ENCODE data around the gene CRTC1.

CRTC1 gene

DNA sequence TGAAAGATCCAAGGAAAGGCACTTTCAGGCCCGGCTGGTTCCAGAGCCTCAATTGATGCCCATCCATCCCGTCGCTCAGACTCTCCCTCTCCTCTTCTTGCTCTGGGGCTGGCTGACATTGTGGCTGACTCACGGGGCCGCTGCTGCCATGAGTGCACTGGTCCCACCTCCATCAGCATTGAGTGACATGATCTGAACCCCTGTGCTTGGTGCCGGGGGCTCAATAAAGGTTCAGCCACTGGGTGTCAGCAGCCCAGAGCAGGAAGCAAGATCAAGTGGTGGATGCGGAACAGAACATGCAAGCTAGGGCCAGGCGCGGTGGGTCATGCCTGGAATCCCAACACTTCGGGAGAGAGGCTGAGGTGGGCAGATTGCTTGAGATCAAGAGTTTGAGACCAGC lies 68.1 kb downstream of the CRTC1 start:
- H3K79me2 ChIP-seq (ENCODE audit: insufficient read depth, low read length), result no peaks in the 10 kb centered on the region
- no peak for DNase-seq
- no peaks in the 10 kb centered on the region for H4K20me1 ChIP-seq (ENCODE audit: insufficient read depth, low read length)
- H3K4me1 ChIP-seq (ENCODE audit: insufficient read depth, low read length), result no peaks in the 10 kb centered on the region
- no peaks in the 10 kb centered on the region; the same call in 1 of the 2 replicates for H3K36me3 ChIP-seq (ENCODE audit: insufficient read depth, low read length)
- H3K9ac ChIP-seq (ENCODE audit: low read depth, low read length), result no peak overlapping the region
- TF ChIP-seq, protein P1, sequence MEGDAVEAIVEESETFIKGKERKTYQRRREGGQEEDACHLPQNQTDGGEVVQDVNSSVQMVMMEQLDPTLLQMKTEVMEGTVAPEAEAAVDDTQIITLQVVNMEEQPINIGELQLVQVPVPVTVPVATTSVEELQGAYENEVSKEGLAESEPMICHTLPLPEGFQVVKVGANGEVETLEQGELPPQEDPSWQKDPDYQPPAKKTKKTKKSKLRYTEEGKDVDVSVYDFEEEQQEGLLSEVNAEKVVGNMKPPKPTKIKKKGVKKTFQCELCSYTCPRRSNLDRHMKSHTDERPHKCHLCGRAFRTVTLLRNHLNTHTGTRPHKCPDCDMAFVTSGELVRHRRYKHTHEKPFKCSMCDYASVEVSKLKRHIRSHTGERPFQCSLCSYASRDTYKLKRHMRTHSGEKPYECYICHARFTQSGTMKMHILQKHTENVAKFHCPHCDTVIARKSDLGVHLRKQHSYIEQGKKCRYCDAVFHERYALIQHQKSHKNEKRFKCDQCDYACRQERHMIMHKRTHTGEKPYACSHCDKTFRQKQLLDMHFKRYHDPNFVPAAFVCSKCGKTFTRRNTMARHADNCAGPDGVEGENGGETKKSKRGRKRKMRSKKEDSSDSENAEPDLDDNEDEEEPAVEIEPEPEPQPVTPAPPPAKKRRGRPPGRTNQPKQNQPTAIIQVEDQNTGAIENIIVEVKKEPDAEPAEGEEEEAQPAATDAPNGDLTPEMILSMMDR (IDR thresholded peaks at IDR 0.05; ENCODE audit: borderline replicate concordance, extremely low read depth, low read length, poor library complexity, severe bottlenecking), result no peak
- TF ChIP-seq EZH2 (IDR thresholded peaks at IDR 0.05; ENCODE audit: borderline replicate concordance, low read depth, low read length, severe bottlenecking), result no peak
- no peak for ATAC-seq (ENCODE audit: insufficient read depth, low read depth)
- no peak overlapping the region for H3K27ac ChIP-seq (ENCODE audit: low read length)
- no peaks in the 10 kb centered on the region for H3K27me3 ChIP-seq (ENCODE audit: insufficient read depth, low read length, poor library complexity)
- no peak overlapping the region for H2AFZ ChIP-seq (ENCODE audit: low read depth, low read length)
- no peaks in the 10 kb centered on the region for H3K9me3 ChIP-seq (ENCODE audit: insufficient read depth, low read length, severe bottlenecking)
- H3K4me3 ChIP-seq (ENCODE audit: low read depth in 1 of 2, low read length in 2 of 2), result no peak overlapping the region
- H3K4me2 ChIP-seq (ENCODE audit: insufficient read depth, low read length), result no peak overlapping the region

DNA sequence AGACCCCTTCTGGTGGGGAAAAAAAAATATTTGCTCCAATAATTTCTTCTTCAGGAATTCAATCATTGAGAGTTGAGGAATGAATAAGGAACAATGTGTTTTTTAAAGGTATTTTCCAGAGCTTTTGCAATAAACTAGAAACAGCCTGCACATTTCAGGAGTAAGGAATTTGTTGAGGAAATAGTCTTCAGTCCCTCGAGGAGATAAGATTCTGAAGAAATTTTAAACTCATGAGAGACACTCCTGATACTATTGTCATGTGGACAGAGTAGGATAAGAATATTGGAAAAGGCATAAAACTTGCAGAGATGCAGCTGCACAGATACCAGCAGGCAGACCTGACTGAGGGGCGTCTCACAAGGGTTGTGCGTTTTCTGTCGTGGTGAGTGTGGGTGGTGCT lies 71.0 kb downstream of the CRTC1 start:
- no peaks in the 10 kb centered on the region for H4K20me1 ChIP-seq (ENCODE audit: insufficient read depth, low read length)
- ATAC-seq (ENCODE audit: insufficient read depth, low read depth), result no peak
- no peak overlapping the region for H3K9ac ChIP-seq (ENCODE audit: low read depth, low read length)
- H3K27me3 ChIP-seq (ENCODE audit: insufficient read depth, low read length, poor library complexity), result no peaks in the 10 kb centered on the region
- DNase-seq, result no peak
- H3K4me1 ChIP-seq (ENCODE audit: insufficient read depth, low read length), result no peaks in the 10 kb centered on the region
- H3K79me2 ChIP-seq (ENCODE audit: insufficient read depth, low read length), result no peaks in the 10 kb centered on the region
- no peak overlapping the region for H3K4me2 ChIP-seq (ENCODE audit: insufficient read depth, low read length)
- no peak overlapping the region for H3K4me3 ChIP-seq (ENCODE audit: low read depth in 1 of 2, low read length in 2 of 2)
- no peaks in the 10 kb centered on the region for H3K9me3 ChIP-seq (ENCODE audit: insufficient read depth, low read length, severe bottlenecking)
- TF ChIP-seq, protein P1 (IDR thresholded peaks at IDR 0.05; ENCODE audit: borderline replicate concordance, extremely low read depth, low read length, poor library complexity, severe bottlenecking), result no peak
- no peak for TF ChIP-seq EZH2 (IDR thresholded peaks at IDR 0.05; ENCODE audit: borderline replicate concordance, low read depth, low read length, severe bottlenecking)
- H3K27ac ChIP-seq (ENCODE audit: low read length), result no peak overlapping the region
- no peaks in the 10 kb centered on the region; the same call in 1 of the 2 replicates for H3K36me3 ChIP-seq (ENCODE audit: insufficient read depth, low read length)
- H2AFZ ChIP-seq (ENCODE audit: low read depth, low read length), result no peak overlapping the region

DNA sequence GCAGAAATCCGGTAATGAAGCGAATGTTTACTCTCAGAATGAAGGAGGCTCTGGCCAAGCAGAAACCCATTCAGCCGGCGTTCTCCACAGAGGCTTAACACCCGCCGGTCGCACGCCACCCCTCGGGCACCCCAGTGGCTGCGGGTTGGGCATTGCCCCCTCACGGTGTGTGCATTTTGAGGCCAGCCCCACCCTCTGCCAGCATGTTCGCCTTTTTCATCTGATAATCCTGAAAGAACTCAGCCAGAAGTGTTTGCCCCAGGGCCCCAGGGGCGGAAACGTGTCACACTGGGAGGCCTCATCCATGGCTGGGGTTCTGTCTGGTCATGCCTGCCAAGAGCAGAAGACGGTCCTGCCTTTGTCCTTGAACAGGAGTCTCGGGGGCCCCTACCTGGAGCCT lies 73.4 kb downstream of the CRTC1 start:
- Histone ChIP-seq H3K9me3 (ENCODE audit: insufficient read depth, low read length, severe bottlenecking) (no peaks in the 10 kb centered on the region), H3K36me3 (ENCODE audit: insufficient read depth, low read length) (no peaks in the 10 kb centered on the region; the same call in 1 of the 2 replicates), H3K27ac (ENCODE audit: low read length) (no peak overlapping the region), H3K4me2 (ENCODE audit: insufficient read depth, low read length) (no peak overlapping the region), H2AFZ (ENCODE audit: low read depth, low read length) (no peak overlapping the region), H4K20me1 (ENCODE audit: insufficient read depth, low read length) (no peaks in the 10 kb centered on the region), H3K9ac (ENCODE audit: low read depth, low read length) (no peak overlapping the region), H3K79me2 (ENCODE audit: insufficient read depth, low read length) (no peaks in the 10 kb centered on the region), H3K27me3 (ENCODE audit: insufficient read depth, low read length, poor library complexity) (no peaks in the 10 kb centered on the region), H3K4me1 (ENCODE audit: insufficient read depth, low read length) (no peaks in the 10 kb centered on the region), H3K4me3 (ENCODE audit: low read depth in 1 of 2, low read length in 2 of 2) (no peak overlapping the region)
- no peak for TF ChIP-seq EZH2 (IDR thresholded peaks at IDR 0.05; ENCODE audit: borderline replicate concordance, low read depth, low read length, severe bottlenecking)
- TF ChIP-seq, protein P1 (IDR thresholded peaks at IDR 0.05; ENCODE audit: borderline replicate concordance, extremely low read depth, low read length, poor library complexity, severe bottlenecking), result no peak
- DNase-seq (no peak), ATAC-seq (ENCODE audit: insufficient read depth, low read depth) (no peak)
